Fibroblast of upper back skin (primary cell): ENCODE results near the gene PROM2.
"Not testable (repeated sequence)": the region's sequence is repeated elsewhere in the genome, so short reads cannot be mapped to it uniquely, and the experiment has no call there.

ENCODE experiments used
- DNase-seq: peaks from one replicate; pipeline ENCODE4 v3.0.0-alpha.2; 2013

The PROM2 gene

DNA sequence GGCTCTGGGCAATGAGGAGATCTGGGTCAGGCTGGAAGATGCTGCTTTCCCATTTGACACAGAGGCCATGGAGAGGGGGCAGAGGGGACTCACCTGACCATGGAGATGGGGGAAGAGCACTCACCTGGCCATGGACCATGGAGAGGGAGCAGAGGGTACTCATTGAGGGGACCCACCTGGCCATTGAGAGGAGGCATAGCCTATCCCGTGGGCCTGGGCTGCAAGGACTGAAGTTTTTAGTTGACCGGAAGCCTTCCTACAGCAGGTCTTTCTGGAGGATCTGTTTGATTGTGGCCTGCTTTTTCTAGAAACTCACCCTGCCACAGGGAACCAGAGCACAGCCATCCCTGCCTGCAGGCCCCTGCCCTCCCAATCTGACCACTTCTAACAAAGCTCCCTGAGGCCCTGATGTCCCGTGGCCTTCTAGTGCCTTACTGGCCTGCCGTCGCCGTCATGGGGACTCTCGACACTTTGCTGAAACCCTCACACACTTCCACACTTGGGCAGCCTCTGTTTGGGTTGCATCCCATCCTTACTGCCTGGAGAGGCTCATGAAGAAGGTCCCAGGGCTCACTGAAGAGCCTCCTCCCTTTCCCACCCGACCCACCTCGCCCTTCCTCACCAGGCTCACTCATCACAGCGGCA lies 5.1 kb upstream of the PROM2 start:
- DNase-seq, result no peak

DNA sequence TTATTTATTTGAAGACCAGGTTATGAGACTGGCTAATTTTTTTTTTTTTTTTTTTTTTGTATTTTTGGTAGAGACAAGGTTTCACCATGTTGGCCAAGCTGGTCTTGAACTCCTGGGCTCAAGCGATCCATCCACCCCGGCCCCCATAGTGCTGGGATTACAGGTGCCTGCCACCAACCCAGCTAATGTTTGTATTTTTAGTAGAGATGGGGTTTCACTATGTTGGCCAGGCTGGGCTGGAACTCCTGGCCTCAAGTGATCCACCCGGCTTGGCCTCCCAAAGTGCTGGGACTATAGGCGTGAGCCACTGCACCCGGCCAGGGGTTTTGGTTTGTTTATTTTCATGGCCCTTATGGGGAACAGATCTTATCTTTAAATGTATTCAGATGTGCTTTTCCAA lies 4.5 kb upstream of the PROM2 start:
- not testable (repeated sequence) for DNase-seq

DNA sequence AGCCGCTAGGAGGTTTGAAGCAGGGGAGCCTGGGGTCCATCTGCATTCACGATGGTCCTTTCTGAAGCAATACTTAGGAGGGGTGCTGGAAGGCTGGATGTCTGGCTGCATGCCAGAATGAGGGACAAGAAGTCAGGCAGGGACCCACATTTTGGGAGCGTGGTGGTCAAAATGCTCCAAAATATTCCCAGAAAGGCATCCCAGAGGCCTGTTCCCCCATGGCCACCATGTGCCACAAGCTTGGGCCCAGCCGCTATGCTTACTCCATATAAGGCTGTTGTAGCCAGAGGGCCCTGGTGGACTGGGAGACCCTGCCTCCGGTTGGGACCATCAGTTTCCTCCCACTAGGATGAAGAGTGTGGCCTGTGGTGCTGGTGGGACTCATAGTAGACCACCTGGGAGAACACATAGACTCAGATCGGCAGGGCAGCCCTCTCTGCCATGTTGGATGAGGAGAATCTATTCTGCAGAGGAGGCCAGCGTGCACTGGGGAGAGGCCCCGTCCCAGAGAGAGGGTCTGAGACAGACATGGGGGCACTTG lies 3.6 kb upstream of the PROM2 start:
- DNase-seq, result no peak

DNA sequence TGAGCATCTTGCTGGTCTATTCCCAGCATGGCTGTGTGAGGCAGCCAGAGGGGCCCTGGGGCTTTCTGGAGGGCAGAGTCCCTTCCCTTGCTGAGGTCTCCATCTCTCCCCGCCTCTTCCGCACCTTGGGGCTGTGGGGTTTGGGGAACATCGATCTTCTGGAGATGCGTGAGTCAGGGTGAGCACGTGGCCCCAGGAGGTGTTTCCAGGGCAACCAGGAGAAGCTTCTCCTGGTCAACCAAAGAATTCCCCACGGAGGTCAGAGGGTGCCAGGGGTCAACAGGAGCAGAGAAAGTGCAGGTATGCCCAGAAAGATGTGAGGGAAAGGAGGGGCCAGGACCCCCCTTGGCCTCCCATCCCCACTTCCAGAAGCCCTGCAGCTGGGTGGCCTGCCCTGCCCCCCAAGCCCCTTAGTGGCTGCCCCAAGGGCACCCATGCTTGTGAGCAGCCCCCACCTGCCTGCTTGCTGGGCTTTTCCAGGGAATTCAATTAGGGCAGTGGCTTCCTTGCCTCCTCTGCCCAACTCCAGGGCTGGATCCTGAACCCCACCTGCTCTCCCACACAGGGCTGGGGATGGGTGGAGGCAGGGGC lies 2.8 kb upstream of the PROM2 start:
- no peak for DNase-seq

DNA sequence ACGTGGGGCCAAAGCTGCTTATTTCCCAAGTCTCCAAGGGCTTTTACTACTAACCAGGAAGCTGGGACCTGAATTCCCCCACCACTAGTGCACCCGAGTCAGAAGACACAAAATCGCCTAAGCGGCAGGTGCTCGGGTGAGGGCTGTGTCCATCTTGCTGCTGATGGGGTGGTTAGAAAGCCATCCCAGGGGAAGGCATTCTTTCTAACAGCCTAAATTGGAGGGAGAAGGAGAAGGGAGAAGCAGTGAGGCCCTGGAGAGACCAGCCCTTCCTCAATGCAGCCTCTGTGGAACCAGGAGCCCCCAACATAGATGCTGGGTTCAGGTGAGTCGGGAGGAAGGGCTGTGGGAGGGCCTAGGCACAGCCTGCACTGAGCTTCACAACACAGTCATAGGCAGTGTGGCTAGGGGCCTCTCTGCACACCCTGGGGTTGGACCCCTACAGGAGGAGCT lies 1.9 kb upstream of the PROM2 start:
- no peak for DNase-seq

DNA sequence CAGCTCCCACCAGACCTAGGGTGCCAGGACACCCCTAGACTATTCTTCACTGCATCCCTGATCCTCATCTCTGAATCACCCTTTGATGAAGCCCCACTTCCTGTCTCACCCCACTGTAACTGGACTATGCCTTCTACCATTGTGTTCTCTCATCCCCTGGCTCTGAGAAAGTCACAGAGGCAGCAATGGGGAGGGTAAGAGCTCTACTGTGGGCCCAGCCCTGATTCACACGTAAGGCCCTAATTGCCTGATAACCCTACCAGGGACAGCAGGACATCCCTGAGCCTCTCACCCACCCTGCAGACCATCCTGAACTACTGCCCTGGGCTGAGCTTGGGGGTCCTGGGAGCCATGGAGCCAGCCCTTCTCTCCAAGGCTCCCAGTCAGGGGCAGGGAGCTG lies 1.5 kb upstream of the PROM2 start:
- no peak for DNase-seq

DNA sequence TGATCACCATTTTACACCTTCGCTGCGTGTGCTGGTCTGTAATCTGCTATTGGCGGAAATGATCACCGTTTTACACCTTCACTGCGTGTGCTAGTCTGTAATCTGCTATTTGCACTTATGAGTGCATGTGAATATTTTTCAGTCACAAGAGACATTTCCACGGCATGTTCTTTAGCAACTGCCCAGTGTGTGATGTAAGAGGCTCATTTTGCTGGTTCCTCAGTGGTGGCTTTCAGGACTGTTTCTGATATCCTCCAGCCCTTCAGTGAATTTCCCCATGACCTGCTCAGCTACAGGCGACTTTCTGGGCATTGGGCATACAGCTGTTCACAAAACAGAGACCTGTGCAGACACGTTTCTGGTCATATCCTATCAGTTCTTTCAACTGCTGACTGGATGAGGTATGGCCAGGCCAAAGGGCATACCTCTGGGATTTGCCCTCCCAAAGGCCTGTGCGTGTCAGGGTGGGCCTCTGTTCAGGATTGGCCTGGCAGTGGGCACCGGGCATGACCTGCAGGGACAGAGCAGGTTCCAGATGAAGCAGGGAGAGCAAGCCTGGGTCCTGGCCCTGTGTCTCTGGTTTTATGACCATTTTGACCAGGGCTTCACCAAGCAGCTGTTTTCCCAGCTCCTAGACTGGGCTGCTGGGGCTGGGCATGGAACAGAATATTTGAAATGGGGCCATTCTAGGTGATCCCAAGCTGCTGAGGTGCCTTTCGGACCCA lies 521 bp upstream of the PROM2 start:
- no peak for DNase-seq

DNA sequence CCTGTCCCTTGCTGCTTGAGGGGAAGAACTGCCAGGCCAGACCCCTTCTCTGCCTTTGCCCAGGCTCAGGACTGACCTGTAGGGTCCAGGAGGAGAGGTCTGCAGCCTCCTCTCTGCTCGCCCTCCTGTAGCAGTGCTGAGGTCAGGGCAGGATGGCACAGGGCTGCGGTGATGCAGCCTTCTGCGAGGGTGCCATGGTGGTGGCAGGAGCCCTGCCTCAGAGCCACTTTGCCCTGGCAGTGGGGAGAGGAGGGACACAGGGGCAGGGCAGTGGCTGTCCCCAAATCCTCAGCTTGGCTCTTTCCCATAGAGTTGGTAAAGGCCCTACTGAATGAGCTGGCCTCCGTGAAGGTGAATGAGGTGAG lies 884 bp downstream of the PROM2 start:
- no peak for DNase-seq

DNA sequence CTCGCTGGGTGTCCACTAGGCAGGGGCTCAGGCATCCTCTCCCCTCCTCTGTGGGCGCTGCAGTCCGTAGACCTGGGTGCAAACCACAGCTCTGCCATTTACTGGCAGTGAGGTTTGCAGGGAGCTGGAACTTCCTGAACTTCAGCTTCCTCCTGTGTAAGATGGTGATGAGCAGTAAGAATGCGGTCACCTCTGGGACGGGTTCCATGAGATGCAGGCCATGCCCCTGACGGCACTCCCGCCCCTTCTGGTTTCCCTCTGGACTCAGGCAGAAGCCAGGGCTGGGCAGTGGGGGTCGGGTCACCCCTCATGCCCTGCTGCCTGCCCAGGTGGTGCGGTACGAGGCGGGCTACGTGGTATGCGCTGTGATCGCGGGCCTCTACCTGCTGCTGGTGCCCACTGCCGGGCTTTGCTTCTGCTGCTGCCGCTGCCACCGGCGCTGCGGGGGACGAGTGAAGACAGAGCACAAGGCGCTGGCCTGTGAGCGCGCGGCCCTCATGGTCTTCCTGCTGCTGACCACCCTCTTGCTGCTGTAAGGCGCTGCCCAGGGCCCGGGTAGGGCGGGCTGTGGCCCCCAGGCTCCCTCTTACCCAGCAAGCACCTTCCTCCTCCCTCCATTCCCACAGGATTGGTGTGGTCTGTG lies 1.5 kb downstream of the PROM2 start:
- DNase-seq, result no peak

DNA sequence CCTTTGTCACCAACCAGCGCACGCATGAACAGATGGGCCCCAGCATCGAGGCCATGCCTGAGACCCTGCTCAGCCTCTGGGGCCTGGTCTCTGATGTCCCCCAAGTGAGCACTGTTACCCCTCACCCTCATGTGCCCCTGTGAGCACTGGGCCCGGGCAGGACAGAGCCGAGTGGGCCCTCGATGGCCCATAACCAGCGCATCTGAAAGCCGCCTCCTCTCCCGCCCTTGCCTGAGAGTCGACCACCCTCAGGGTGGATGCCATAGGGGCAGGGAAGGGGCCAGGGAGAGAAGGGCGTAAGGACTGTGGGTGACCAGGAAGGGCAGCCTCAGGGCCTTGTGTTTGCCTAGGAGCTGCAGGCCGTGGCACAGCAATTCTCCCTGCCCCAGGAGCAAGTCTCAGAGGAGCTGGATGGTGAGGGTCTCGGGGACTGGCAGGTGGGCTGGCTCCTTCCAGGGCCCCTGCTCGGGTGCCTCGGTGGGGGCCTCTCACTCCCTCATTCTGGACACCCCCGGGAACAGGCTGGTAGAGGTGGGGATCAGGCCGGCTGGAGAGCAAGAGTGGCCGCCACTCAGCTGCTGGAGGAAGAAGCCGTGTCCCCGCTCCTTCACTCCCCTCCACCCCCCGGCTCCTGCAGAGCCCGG lies 2.1 kb downstream of the PROM2 start:
- no peak for DNase-seq

DNA sequence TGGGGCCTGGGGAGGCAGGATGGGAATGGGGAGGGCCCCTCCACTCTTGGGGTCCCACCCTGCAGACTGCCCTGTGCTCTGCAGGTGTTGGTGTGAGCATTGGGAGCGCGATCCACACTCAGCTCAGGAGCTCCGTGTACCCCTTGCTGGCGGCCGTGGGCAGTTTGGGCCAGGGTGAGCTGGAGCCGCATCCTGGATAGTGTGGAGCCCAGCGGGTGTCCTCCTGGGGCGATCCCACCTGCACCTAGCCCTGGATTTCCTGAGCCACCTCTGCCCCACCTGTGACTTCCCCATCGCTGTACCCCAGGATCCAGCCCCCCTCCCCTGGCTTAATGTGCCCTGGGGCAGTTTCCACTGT lies 2.6 kb downstream of the PROM2 start:
- DNase-seq, result no peak

DNA sequence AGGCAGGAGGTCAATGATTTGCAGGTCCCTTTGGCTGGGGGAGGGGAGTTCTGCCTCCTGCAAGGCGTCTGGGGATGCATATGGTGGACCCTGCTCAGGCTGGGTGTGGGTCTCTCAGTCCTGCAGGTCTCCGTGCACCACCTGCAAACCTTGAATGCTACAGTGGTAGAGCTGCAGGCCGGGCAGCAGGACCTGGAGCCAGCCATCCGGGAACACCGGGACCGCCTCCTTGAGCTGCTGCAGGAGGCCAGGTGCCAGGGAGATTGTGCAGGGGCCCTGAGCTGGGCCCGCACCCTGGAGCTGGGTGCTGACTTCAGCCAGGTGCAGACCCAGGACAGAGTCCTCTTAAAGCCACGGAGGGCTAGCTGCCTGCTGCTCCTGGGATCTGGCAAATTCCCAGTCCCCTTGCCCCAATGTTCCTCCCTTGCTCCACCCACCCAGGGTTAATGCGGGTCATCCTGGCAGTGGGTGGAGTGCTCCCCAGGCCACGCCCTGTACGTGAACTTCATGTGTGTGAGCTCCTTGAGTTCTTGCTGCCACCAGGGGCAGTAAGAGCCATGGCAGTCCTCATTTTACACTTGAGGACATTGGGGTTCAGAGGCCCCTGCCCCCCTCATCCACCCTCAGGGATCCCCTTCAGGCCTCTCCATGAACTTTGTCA lies 3.1 kb downstream of the PROM2 start:
- no peak for DNase-seq

DNA sequence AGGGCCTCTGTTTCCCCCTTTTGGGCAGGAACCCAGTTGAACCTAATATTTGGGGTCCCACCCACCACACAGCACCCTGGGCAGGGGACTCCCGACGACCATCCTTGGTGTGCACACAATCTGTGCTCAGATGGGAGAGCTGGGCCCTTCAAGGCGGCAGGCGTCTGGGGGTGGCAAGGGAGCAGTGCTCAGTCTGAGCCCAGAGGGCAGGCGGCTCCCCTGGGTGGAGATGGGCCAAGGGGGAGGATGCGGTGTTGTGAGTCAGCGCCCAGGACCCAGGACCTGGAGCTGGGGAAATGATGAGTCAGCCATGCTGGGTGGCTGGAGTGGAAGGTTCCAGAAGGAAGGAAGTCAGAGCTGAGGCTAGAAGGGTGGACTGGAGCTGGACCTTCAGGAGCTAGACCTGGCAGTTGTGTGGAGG lies 3.8 kb downstream of the PROM2 start:
- peak; percentile 29 for DNase-seq

DNA sequence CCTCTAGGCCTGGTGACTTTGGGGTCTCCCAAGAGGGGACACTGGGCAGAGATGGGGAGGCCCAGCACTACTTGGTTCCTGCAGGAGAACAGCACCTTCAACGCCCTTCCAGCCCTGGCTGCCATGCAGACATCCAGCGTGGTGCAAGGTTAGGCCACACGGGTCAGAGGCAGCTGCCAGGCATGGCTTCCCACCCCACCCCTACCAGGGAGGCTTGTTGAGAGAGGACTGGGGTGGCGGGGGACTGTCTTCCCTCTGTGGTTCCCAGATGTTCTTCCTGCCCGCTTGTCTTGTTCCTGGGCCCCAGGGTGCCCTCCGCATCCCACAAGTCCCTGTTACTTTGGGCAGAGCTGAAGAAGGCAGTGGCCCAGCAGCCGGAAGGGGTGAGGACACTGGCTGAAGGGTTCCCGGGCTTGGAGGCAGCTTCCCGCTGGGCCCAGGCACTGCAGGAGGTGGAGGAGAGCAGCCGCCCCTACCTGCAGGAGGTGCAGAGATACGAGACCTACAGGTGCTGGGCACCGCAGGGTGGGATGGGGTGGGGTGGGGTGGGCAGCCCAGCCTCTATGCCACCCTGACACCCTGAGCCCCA lies 4.5 kb downstream of the PROM2 start:
- DNase-seq, result no peak

DNA sequence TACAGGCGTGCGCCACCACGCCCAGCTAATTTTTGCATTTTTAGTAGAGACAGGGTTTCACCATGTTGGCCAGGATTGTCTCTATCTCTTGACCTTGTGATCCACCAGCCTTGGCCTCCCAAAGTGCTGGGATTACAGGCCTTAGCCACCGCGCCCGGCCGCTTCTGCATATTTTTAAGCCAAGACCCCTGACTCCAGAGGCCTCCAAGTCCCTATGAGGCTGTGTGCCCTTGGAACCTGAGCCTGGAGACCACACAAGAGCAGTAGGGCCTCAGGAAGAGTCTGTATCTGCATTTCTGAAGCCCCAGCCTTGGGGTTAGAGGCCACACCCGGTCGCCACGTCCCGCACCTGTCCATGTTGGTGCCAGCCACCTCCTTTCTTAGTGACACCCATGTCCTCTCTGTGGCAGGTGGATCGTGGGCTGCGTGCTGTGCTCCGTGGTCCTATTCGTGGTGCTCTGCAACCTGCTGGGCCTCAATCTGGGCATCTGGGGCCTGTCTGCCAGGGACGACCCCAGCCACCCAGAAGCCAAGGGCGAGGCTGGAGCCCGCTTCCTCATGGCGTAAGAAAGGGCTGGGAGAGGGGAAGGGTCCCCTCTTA lies 5.3 kb downstream of the PROM2 start:
- DNase-seq, result no peak

DNA sequence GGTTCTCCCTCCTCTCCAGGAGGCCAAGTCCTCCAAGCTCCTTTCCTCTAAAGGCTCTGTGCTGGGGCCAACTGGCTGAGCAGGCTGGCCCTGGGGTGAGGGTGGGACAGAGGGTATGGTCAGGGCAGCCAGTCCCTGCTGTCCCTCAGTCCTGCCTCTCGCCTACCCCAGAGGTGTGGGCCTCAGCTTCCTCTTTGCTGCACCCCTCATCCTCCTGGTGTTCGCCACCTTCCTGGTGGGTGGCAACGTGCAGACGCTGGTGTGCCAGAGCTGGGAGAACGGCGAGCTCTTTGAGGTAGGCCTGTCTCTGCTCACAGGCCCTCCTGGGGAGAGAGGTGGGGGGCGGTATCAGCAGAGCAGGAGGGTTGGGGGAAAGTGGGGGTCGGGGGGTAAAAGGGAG lies 6.8 kb downstream of the PROM2 start:
- DNase-seq, result no peak

DNA sequence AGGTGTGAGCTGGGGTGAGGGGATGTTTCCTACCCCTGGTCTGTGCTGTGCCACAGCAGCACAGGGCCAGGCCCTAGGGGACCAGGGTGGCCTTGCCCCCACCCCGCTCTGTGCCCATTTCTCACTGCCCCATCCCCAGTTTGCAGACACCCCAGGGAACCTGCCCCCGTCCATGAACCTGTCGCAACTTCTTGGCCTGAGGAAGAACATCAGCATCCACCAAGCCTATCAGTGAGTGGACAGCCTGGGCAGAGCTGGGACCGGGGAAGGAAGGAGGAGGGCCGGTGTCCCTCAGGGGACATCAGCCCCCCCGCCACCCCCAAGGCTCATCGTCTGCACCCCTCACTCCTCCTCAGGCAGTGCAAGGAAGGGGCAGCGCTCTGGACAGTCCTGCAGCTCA lies 7.5 kb downstream of the PROM2 start:
- DNase-seq, result no peak

DNA sequence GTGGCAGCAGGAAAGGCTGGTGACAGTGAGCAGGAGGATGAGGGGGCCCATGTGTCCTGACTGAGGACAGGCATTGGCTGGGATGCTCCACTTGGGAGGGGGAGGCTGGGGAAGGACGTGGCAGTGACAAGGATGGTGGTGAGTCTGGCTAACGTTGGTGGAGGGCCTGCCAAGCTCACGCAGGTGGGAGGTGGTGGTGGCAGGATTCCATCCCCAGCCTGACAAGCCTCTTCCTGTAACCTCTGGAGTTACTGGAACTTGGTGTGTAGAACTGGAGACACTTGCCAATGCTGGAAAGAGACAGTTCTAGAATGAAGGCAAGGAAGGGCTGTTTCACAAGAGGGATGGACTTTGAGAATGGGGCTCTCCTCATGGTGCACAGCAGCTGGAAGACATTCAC lies 8.2 kb downstream of the PROM2 start:
- no peak for DNase-seq

DNA sequence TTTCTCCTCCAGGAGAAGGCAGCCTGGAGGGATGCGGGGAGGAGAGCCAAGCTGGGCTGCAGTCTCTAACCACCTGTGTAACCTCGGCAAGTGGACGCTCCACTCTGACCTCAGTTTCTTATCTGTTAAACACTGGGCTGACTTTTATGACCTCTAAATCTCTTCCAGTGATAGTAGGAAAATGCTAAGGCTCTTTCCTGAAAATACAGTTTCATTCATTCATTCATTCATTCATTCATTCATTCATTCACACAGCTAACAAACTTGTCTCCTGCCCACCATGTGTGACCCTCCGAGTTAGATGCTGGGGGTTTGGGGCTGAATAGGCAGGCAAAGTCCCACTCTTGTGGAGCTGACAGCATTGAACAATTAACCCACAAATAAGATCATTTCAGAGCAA lies 9.3 kb downstream of the PROM2 start:
- no peak for DNase-seq

DNA sequence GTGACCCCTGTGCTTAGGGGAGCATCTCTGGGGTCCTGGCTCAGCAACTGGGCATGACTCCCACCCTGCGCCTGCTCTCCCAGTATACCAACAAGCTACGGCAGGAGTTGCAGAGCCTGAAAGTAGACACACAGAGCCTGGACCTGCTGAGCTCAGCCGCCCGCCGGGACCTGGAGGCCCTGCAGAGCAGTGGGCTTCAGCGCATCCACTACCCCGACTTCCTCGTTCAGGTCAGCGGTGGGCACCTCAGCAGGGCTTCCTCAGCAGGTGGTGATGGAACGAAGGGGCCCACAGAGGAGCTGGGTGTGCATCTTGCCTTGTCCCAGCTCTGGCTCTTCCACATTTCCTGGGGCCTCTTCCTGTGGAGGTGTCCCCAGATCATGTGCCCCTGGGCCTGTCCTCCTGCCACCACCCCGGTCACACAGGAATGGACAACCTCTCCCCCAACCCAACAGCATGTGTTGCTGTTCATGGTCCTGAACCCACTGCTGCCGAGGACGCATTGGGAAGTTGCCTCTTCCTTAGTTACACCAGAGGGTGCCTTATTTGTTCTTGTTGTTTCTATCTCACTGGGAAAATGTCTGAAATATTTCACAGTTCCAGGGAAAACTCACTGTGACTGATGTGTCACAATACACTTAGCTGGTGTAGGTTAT lies 10.8 kb downstream of the PROM2 start:
- DNase-seq, result no peak

DNA sequence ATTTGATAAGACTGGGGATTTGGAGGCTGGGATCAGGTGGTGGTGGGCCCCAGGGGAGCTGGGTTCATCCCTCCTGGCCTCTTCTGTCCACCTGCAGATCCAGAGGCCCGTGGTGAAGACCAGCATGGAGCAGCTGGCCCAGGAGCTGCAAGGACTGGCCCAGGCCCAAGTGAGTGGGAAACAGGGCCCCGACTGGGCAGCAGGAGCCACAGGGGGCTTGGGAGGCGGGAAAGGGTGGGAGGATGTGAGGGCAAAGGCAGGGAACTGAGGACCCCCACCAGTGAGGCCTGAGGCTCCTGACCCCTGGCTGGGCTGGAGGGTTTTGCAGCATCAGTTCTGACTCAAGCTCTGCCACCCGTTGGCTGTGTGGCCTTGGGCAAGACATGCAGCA lies 11.3 kb downstream of the PROM2 start:
- no peak for DNase-seq
